GM18861 (cell line): Measurements from ENCODE around the gene IGF2BP2.

ENCODE experiments used
- ATAC-seq: cut with Tn5 transposase; IDR thresholded peaks from one replicate; pipeline ENCODE4 v1.9.1; 2021; ENCODE audit not compliant: unreplicated experiment

The IGF2BP2 gene

GRCh38 chr3:185737740-185738680, 86.8 kb downstream of the IGF2BP2 start:
- no peak for ATAC-seq

DNA sequence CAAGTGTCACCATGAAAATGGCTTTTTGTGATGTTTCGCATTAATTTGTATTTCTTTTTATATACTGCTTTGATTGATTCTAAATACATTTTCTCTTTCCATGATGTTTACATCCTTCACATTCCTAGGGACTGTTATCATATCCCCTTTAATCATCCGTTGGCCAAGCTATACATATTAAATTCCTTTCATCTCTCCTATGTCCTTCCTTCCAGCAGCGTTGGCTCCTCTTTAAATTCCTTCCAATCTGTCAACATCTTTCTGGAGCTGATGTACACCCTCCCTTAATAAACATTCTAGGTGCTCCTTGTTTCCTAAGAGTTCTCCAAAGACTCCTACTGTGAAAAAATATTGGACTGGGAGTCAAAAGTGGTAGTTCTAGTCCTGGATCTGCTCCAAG, 87.8 kb downstream of the IGF2BP2 start:
- ATAC-seq, result no peak

DNA sequence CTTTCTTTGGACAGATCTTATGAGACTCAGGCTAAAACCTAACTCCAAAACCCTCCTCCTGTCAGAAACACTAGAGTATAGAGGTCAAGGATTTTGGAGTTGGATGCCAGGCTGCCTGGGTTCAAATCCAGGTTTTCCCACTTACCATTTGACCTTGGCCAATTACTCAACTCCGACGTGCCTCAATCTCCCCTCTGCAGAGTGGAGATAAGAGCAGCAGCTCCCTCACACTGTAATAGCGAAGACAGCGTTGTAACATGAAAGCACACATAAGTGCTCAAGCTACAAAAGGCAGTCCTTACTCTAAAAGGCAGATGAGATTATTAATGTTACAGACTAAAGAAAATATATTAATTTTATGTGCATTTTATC, 90.1 kb downstream of the IGF2BP2 start:
- ATAC-seq, result no peak

GRCh38 chr3:185733980-185734724, 90.7 kb downstream of the IGF2BP2 start:
- no peak for ATAC-seq

GRCh38 chr3:185732782-185733181, 92.1 kb downstream of the IGF2BP2 start:
- no peak for ATAC-seq

DNA sequence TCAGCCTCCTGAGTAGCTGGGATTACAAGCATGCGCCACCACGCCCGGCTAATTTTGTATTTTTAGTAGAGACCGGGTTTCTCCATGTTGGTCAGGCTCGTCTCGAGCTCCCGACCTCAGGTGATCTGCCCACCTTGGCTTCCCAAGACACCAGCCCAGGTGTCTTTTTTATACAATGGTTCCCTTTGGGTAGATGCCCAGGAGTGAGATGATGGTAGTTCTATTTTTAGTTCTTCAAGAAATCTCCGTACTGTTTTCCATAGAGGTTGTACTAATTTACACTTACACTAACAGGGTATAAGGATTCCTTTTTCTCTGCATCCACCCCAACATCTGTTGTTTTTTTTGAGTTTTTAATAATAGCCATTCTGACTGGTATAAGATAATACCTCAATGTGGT, 94.3 kb downstream of the IGF2BP2 start:
- ATAC-seq, result no peak

- no peak for ATAC-seq
Observed at GRCh38 chr3:185729337-185730055, 95.3 kb downstream of the IGF2BP2 start.

- no peak for ATAC-seq
Observed at GRCh38 chr3:185728630-185729336, 96.1 kb downstream of the IGF2BP2 start.

- ATAC-seq, result no peak
Observed at GRCh38 chr3:185727873-185728272, 97.0 kb downstream of the IGF2BP2 start.

GRCh38 chr3:185726254-185726967, 98.4 kb downstream of the IGF2BP2 start:
- ATAC-seq, result no peak

DNA sequence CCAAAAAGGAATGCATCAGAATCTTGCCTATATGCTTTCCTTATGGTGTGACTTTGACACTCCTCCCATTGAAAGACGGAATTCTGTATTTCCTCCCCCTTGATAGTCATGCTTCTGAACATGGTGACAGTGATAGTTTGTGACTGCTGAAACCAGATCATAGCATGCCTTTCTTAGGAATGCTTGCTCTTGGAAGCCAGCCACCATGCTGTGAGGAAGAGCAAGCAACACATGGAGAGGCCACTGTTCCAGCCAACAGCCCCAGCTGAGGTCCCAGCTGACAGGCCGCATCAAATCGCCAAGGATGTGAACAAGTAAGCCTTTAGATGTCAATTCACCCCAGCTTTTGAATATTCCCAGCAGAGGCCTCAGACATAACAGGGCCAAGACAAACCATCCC, 100.1 kb downstream of the IGF2BP2 start:
- ATAC-seq, result no peak

- no peak for ATAC-seq
Observed at GRCh38 chr3:185724251-185724650, 100.6 kb downstream of the IGF2BP2 start.

- no peak for ATAC-seq
Observed at GRCh38 chr3:185722881-185723280, 102.0 kb downstream of the IGF2BP2 start.

DNA sequence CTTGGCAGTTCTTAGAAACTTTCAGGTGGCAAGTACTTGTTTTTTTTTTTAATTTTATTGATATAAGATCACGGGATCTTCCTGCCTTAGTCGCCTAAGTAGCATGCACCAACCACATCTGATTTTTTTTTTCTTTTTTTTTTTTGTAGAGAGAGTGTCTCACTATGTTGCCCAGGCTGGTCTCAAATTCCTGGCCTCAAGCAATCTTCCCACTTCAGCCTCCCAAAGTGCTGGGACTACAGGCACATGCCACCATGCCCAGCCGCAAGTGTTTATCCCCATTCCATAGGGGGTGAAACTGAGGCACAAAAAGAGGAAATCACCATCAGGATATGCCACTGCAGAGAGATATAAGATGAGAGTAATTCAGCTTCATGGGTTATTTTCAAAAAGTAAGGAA, 102.9 kb downstream of the IGF2BP2 start:
- no peak for ATAC-seq

GRCh38 chr3:185720326-185720725, 104.5 kb downstream of the IGF2BP2 start:
- ATAC-seq, result no peak

DNA sequence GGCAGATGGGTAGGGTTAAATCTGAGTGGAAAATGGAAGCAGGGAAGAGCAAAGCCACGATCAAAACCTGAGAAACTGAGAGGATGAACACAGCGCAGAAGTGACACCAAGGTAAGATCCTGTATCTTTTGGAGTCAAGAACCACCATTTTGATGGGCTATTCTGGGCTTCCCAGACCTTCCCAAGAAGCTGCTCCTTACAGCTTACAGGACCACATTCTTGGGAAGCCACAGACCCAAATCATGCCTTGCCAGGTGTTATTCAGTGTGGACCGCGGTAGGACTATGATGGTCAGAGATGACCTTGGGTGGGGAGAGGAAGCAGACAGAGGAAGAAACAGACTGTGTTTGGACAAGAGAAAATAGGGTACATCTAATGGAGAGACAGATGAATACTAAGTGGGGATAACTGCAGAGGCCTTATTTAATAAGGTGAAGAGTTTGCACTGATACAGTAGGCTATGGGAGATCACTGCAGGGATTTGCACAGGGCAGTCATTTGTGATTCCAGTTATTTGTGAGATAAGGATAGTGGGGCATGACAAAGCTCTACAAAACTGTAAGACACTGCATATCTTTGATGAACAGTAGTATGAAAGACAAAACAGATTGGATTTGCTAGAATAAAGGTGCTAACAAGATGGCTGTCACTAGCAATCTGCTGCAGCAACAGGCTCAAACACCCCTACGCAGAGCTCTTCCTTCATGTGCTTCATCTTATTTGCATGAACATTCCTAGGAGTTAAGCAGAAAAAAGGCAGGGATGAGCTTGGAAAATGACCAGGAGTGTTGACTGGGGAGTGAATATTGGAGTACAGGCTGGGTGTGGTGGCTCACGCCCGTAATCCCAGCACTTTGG, 105.9 kb downstream of the IGF2BP2 start:
- ATAC-seq, result no peak

DNA sequence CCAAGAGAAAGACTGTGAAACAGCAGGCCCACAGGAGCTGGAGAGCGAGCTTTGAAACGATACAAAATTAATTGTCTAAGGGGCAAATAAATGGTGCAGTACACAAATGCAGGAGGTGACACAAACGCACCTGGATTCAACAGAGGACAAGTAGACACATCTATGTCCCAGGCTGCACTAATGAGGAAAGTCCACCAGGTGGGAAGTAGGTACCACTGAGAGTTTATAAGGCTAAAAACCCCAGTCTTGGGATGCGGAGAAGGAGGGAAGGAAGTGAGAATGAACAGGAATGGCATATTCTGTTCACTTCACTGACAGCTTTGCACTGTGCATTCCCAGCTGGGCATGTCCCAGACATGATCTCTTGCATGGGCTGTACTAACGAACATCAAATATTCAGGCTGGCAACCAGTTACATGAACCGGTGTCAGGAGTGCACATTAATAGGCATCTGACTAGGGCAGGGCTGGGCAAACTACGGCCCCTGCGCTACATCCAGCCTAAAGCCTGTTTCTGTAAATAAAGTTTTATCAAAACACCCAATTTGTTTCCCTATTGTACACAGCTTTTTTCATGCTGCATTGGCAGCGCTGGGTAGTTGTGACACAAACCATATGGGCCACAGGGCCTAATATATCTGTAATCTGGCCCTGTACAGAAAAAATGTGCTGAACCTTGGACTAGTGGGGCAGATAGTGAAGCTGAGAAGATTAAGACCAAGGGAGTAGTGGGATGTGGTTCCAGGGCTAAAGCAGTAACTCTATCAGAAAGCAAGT, 107.0 kb downstream of the IGF2BP2 start:
- no peak for ATAC-seq

GRCh38 chr3:185717121-185717520, 107.7 kb downstream of the IGF2BP2 start:
- ATAC-seq, result no peak
